ENCODE results near the gene TNFRSF9. TPM values are rescaled to one million over a fixed set of nuclear protein-coding genes. Genes with fewer than 3 reads are reported as not detected.

Gene TNFRSF9
- total and polyA plus RNA-seq, 2 of the 8 experiments (the other 6 are each of a cell fraction or from before 2014, with no cell fraction given): not detected

DNA sequence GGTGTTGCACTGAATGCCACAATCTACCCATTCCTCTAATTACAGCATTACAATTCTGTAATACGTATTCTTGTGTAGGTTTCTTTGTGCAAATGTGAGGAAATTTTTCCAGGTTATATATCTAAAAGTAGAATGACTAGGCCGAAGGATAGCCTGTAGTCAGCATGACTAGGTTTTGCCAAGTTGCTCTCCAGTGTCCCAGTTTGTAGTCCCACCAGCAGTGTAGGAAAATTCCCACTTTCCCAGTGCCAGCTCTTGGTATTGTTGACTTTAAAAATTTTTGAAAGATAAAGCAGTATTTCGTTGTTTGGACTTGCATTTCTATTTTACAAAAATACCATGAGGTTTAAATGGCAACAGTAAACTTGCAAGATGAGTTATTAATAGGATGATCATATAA is 23.8 kb upstream of the TNFRSF9 start:
- Histone ChIP-seq H4K20me1 (replicated peaks in 1 of 2; ENCODE audit: control insufficient read depth in 1 of 2, insufficient read depth in 2 of 2, low read length in 2 of 2) (peaks cover 2 to 4% of the 10 kb centered on the region in 2 experiments), H3K36me3 (ENCODE audit: control insufficient read depth in 2 of 4, insufficient read depth in 4 of 4, low read length in 3 of 4) (peaks cover 11 to 53% (median 36%) of the 10 kb centered on the region in 4 experiments), H3K4ac (replicated peaks; ENCODE audit: insufficient read length, low read depth, low read length) (no peak overlapping the region), H4K5ac (ENCODE audit: insufficient read length, low read depth, low read length) (no peak overlapping the region), H3K27me3 (replicated peaks in 1 of 4; ENCODE audit: control insufficient read depth in 3 of 4, extremely low read depth in 1 of 4, insufficient read depth in 3 of 4, low read length in 3 of 4) (no peaks in the 10 kb centered on the region), H4K8ac (ENCODE audit: extremely low read depth, insufficient read depth, low read length) (no peak overlapping the region), H3K23ac (ENCODE audit: insufficient read length) (no peak overlapping the region), H2BK15ac (ENCODE audit: low read length) (no peak overlapping the region), H3K18ac (ENCODE audit: extremely low read depth, low read length) (no peak overlapping the region), H3K14ac (ENCODE audit: insufficient read length) (no peak overlapping the region), H3K4me3 (ENCODE audit: extremely low read depth in 1 of 4, insufficient read depth in 2 of 4, low read depth in 3 of 4, low read length in 4 of 4) (no peak overlapping the region), H3K23me2 (ENCODE audit: low read depth, low read length) (no peaks in the 10 kb centered on the region), H4K91ac (replicated peaks; ENCODE audit: insufficient read length, low read length) (no peak overlapping the region), H2BK12ac (ENCODE audit: low read depth, low read length) (no peak overlapping the region), H3K4me2 (ENCODE audit: insufficient read depth in 1 of 2, low read depth in 2 of 2, low read length in 2 of 2) (no peak overlapping the region), H2BK5ac (ENCODE audit: low read depth, low read length) (no peak overlapping the region), H2BK120ac (replicated peaks; ENCODE audit: low read depth, low read length) (no peak overlapping the region), H2AFZ (ENCODE audit: low read length) (no peak overlapping the region), H3K56ac (replicated peaks; ENCODE audit: insufficient read length, low read depth, low read length) (no peak overlapping the region), H3K79me2 (ENCODE audit: control insufficient read depth in 1 of 2, insufficient read depth in 2 of 2, low read length in 2 of 2) (peaks cover 0 to 53% of the 10 kb centered on the region in 2 experiments; a peak in 2 of 4 replicates), H3K9me3 (ENCODE audit: insufficient read depth in 2 of 2, low read depth in 1 of 2, low read length in 1 of 2) (no peaks in the 10 kb centered on the region), H3K27ac (ENCODE audit: low read depth, low read length) (no peak overlapping the region), H3K79me1 (ENCODE audit: low read depth, low read length) (peaks cover 2% of the 10 kb centered on the region; the same call in 1 of the 2 replicates), H2BK20ac (ENCODE audit: low read length) (no peak overlapping the region), H3K9ac (replicated peaks in 1 of 4; ENCODE audit: extremely low read depth in 1 of 4, low read depth in 3 of 4, low read length in 3 of 4) (no peak overlapping the region), H2AK5ac (ENCODE audit: low read depth, low read length) (no peak overlapping the region), H3K4me1 (replicated peaks in 1 of 4; ENCODE audit: control insufficient read depth in 3 of 4, insufficient read depth in 4 of 4, low read length in 3 of 4) (peaks cover 0 to 2% (median 0%) of the 10 kb centered on the region in 4 experiments; a peak in 1 of 7 replicates)
- ChIA-PET POLR2A (ENCODE audit: partially characterized antibody) (interaction anchor here (0.9 kb wide), 1 partner anchor 63 kb away, joined by 3 read pairs; no protein-coding TSS in a partner anchor), CTCF (ENCODE audit: partially characterized antibody) (interaction anchor here (6.6 kb wide), 1 partner anchor 11 kb away, joined by 38 read pairs; no protein-coding TSS in a partner anchor)
- TF ChIP-seq CEBPB (IDR thresholded peaks at IDR 0.05; ENCODE audit: low read depth, low read length): no peak
- no peak for TF ChIP-seq POLR2A (IDR thresholded peaks at IDR 0.05; ENCODE audit: control extremely low read depth in 1 of 2, low read depth in 2 of 2, low read length in 2 of 2)
- TF ChIP-seq TCF12 (IDR thresholded peaks at IDR 0.05; ENCODE audit: low read depth, low read length): no peak
- TF ChIP-seq SIN3A (conservative IDR thresholded peaks at IDR 0.05 in 1 of 2, IDR thresholded peaks at IDR 0.05 in 1 of 2; ENCODE audit: low read depth in 1 of 2, low read length in 2 of 2): no peak
- TF ChIP-seq KDM4A (IDR thresholded peaks at IDR 0.05; ENCODE audit: low read depth, low read length, severe bottlenecking): no peak
- TF ChIP-seq TAF1 (IDR thresholded peaks at IDR 0.05; ENCODE audit: low read depth, low read length): no peak
- no peak for TF ChIP-seq CTBP2 (IDR thresholded peaks at IDR 0.05; ENCODE audit: borderline replicate concordance, insufficient read depth, insufficient read length, low read length)
- no peak for TF ChIP-seq BRCA1 (IDR thresholded peaks at IDR 0.05; ENCODE audit: low read depth, low read length)
- TF ChIP-seq SIX5 (IDR thresholded peaks at IDR 0.05; ENCODE audit: low read depth, low read length): no peak
- TF ChIP-seq, protein P1, sequence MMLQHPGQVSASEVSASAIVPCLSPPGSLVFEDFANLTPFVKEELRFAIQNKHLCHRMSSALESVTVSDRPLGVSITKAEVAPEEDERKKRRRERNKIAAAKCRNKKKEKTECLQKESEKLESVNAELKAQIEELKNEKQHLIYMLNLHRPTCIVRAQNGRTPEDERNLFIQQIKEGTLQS (IDR thresholded peaks at IDR 0.05; ENCODE audit: insufficient read depth, low read depth, low read length): no peak
- no peak for TF ChIP-seq SP1 (IDR thresholded peaks at IDR 0.05; ENCODE audit: low read depth, low read length)
- TF ChIP-seq RNF2 (IDR thresholded peaks at IDR 0.05; ENCODE audit: borderline replicate concordance, low read depth, low read length, missing control alignments, poor library complexity, severe bottlenecking): no peak
- DNase-seq (ENCODE audit: low read depth in 1 of 2, low spot score in 2 of 2) (no peak), FAIRE-seq (no peak)
- WGBS, 2 experiments (ENCODE audit: extremely low coverage in 1 of 2, insufficient coverage in 1 of 2, insufficient read length in 1 of 2, insufficient replicate concordance in 2 of 2, low coverage in 1 of 2, low lambda C conversion rate in 2 of 2, missing lambda C conversion rate in 1 of 2): 93% methylated on average over 3 of the region's 3 CpGs; no CpG with 5 or more reads in 1 of the 2 experiments

All from H1 (cell line).